Measurements from ENCODE around the gene CCR7.

Gene CCR7

DNA sequence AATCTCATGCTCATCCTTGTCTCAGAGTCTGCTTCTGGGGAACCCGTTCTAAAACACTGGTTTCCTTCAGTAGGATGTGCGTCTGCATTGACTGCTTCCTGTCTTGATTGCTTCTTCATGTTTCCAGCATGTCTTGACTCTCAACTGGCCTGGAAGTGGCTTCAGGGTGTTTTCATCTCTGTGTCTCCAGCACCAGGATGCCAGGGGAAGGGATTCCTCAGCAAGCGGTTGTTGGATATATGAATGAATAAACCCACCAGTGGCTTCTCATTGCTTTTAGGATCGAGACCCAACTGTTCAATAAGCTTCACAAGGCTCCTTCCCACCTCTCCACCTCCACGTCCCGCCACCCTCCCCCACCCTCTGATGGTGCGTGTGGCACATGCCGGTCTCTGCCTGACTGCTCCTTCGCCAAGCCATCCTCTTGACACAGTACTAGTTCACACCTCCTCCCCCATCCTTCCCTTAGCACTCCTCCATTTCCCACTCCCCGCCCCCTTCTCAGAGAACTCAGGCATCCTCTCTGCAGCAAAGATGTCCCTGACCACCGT lies 49.7 kb downstream of the CCR7 start:
- DNase-seq (ENCODE audit: low read depth): no peak

GRCh38 chr17:40515011-40515410 lies 50.3 kb downstream of the CCR7 start:
- no peak for DNase-seq (ENCODE audit: low read depth)

DNA sequence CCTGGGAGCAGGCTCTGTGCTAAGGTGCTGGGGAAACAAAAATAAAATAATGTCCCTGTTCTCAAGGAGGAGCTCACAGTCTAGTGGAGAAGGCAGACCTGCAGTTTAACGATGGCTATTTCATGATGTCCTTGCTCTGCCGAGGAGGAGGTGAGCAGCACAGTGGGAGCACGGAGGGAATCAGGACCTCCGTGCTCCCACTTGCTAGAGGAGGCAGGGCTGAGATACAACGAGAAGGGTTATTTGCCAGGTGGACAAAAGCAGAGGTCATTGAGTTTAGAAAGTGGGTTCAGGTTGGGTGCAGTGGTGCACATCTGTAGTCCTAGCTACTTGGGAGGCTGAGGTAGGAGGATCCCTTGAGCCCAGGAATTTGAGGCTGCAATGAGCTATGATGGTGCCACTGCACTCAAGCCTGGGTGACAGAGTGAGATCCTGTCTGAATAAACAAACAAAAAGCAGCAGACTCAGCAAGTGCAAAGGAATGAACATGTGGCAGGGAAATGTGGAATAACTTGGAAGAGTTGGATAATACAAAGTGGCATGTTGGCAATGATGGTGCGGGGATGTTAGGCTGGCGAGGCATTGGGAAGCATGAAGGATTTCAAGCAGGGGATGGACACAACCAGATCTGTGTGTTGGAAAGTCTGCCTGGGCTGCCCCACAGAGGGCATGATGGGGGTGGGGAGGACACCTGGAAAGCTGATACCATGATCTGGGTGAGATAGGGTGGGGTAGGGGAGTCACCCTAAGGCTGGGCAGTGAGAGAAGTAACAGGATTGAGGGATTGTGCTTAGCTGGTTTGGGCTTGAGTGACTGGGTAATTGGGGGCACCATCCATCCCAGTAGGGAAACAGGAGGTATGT lies 51.0 kb downstream of the CCR7 start:
- no peak for DNase-seq (ENCODE audit: low read depth)

DNA sequence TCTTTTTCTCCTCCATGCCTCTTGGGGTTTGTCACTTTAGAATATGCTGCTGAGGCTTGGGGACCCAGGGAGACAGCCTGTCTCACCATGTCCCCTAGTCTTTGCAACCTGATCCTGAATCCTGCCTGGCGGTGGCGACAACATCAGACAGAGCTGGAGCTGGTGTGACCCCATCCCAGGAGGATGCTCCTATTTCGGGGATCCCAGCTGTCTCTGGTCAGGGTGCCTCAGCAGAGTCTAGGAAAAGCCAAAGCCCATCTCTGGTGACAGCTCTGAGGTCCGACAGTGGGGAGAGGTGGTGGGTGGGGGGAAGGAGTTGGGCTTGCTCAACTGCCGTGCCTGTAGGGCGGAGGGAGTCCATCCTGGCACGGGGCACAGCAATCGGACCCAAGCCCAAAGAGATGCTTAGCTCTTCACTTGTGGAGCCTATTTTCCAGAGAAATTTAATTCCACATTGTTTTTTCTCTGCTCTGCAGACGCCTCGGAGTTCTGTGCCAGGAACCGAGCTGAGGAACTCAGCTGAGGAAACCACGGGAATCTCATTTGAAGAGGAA lies 53.5 kb downstream of the CCR7 start:
- DNase-seq (ENCODE audit: low read depth): no peak

- DNase-seq (ENCODE audit: low read depth): no peak
These were observed 54.1 kb downstream of the CCR7 start for GRCh38 chr17:40511136-40511535.

GRCh38 chr17:40510328-40510648 lies 55.0 kb downstream of the CCR7 start:
- DNase-seq (ENCODE audit: low read depth): no peak

GRCh38 chr17:40509626-40510327 lies 55.5 kb downstream of the CCR7 start:
- DNase-seq (ENCODE audit: low read depth): no peak

DNA sequence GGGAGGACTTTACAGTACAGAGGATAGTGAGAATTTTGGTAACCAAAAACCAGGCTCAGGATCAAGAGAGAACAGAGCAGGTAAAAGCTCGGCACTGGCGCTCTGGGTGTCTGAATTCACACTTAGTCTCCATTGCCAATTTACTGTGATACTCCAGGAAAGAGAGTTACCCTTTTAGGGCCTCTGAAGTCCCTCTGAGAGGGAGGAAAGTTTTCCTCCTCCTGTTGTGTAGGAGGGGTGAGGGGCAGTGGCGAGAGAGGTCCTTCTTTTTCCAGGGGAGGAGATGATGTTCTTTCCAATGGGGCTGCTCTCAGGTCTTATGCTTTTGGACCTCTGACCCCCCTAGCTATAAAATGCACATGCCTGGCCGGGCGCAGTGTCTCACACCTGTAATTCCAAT lies 58.5 kb downstream of the CCR7 start:
- no peak for DNase-seq (ENCODE audit: low read depth)

Measured in activated T-helper 1 cell treated with Interleukin-2 at 50 U/mL for 16 hours (primary cell).